SK-N-SH treated with all-trans-retinoic acid at 6 μM for 48 hours (cell line): ENCODE results near the gene TTC23L.

ENCODE experiments used
- ATAC-seq: fragments of 200-7000 bp; cut with Tn5 transposase; 3 replicates; pipeline ENCODE4 v1.9.1; 2020; ENCODE audit warnings: mild to moderate bottlenecking, moderate library complexity
- ARNTL ChIP-seq: fragments of 450-650 bp; formaldehyde crosslinking; IDR thresholded peaks from 2 replicates; pipeline ENCODE4 v1.5.0; 2020; ENCODE audit warnings: low read depth, mild to moderate bottlenecking, moderate library complexity, borderline replicate concordance
- BACH2 ChIP-seq: fragments of 250-450 bp; sonication (Bioruptor Pico); IDR thresholded peaks from 2 replicates; pipeline ENCODE4 v1.9.0; 2021; ENCODE audit warnings: mild to moderate bottlenecking, borderline replicate concordance
- CSDC2 ChIP-seq: fragments of 250-450 bp; sonication (Bioruptor Pico); IDR thresholded peaks from 2 replicates; pipeline ENCODE4 v1.5.0; 2020; ENCODE audit warnings: mild to moderate bottlenecking, moderate library complexity
- ESRRG ChIP-seq: fragments of 250-450 bp; sonication (Bioruptor Pico); IDR thresholded peaks from 2 replicates; pipeline ENCODE4 v1.6.1; 2021; ENCODE audit warnings: mild to moderate bottlenecking
- GLIS3 ChIP-seq: fragments of 250-450 bp; sonication (Bioruptor Pico); IDR thresholded peaks from 2 replicates; pipeline ENCODE4 v1.5.0; 2020; ENCODE audit warnings: mild to moderate bottlenecking, moderate library complexity
- ISL1 ChIP-seq: fragments of 250-450 bp; sonication (Bioruptor Pico); IDR thresholded peaks from 2 replicates; pipeline ENCODE4 v2.1.2; 2022; ENCODE audit warnings: mild to moderate bottlenecking, moderate library complexity
- OSR1 ChIP-seq: fragments of 250-450 bp; sonication (Bioruptor Pico); IDR thresholded peaks from 2 replicates; pipeline ENCODE4 v1.8.0; 2022; ENCODE audit warnings: moderate library complexity, mild to moderate bottlenecking, inconsistent platforms
- PPARA ChIP-seq: fragments of 250-450 bp; sonication (Bioruptor Pico); IDR thresholded peaks from 2 replicates; pipeline ENCODE4 v1.5.0; 2020; ENCODE audit warnings: mild to moderate bottlenecking, borderline replicate concordance
- RARB ChIP-seq: fragments of 250-450 bp; sonication (Bioruptor Pico); IDR thresholded peaks from 2 replicates; pipeline ENCODE4 v1.8.0; 2021; ENCODE audit warnings: mild to moderate bottlenecking, moderate library complexity
- SNAI2 ChIP-seq: fragments of 250-450 bp; sonication (Bioruptor Pico); IDR thresholded peaks from 2 replicates; pipeline ENCODE4 v1.5.0; 2020; ENCODE audit warnings: mild to moderate bottlenecking, moderate library complexity
- TCF4 ChIP-seq: fragments of 250-450 bp; sonication (Bioruptor Pico); IDR thresholded peaks from 2 replicates; pipeline ENCODE4 v1.8.0; 2021; ENCODE audit warnings: mild to moderate bottlenecking, moderate library complexity, borderline replicate concordance
- TOX ChIP-seq: fragments of 250-450 bp; sonication (Bioruptor Pico); IDR thresholded peaks from 2 replicates; pipeline ENCODE4 v1.8.0; 2021; ENCODE audit warnings: mild to moderate bottlenecking, moderate library complexity, borderline replicate concordance
- ZC3H10 ChIP-seq: fragments of 250-450 bp; sonication (Bioruptor Pico); IDR thresholded peaks from 2 replicates; pipeline ENCODE4 v1.5.1; 2021; ENCODE audit warnings: mild to moderate bottlenecking, moderate library complexity
- ZFP3 ChIP-seq: fragments of 250-450 bp; sonication (Bioruptor Pico); IDR thresholded peaks from 2 replicates; pipeline ENCODE4 v1.5.0; 2020; ENCODE audit warnings: mild to moderate bottlenecking, moderate library complexity
- ZFP30 ChIP-seq: fragments of 450-650 bp; formaldehyde crosslinking; IDR thresholded peaks from 2 replicates; pipeline ENCODE4 v1.5.0; 2022; ENCODE audit warnings: mild to moderate bottlenecking, moderate library complexity
- TF ChIP-seq, protein P1 (sequence below): fragments of 250-450 bp; sonication (Bioruptor Pico); IDR thresholded peaks from 2 replicates; pipeline ENCODE4 v1.5.1; 2021; ENCODE audit warnings: mild to moderate bottlenecking, moderate library complexity
- TF ChIP-seq, protein P2 (sequence below): fragments of 250-450 bp; sonication (Bioruptor Pico); IDR thresholded peaks from 2 replicates; pipeline ENCODE4 v1.5.0; 2020; ENCODE audit warnings: mild to moderate bottlenecking, moderate library complexity
- TF ChIP-seq, protein P3 (sequence below): fragments of 250-450 bp; sonication (Bioruptor Pico); IDR thresholded peaks from 2 replicates; pipeline ENCODE4 v1.5.1; 2020; ENCODE audit warnings: low read depth, mild to moderate bottlenecking, moderate library complexity
- TF ChIP-seq, protein P4 (sequence below): fragments of 250-450 bp; sonication (Bioruptor Pico); IDR thresholded peaks from 2 replicates; pipeline ENCODE4 v1.8.0; 2021; ENCODE audit warnings: low read depth, mild to moderate bottlenecking, moderate library complexity, borderline replicate concordance
- TF ChIP-seq, protein P5 (sequence below): fragments of 250-450 bp; sonication (Bioruptor Pico); IDR thresholded peaks from 2 replicates; pipeline ENCODE4 v1.8.0; 2020; ENCODE audit warnings: mild to moderate bottlenecking, moderate library complexity, borderline replicate concordance

TTC23L gene

DNA sequence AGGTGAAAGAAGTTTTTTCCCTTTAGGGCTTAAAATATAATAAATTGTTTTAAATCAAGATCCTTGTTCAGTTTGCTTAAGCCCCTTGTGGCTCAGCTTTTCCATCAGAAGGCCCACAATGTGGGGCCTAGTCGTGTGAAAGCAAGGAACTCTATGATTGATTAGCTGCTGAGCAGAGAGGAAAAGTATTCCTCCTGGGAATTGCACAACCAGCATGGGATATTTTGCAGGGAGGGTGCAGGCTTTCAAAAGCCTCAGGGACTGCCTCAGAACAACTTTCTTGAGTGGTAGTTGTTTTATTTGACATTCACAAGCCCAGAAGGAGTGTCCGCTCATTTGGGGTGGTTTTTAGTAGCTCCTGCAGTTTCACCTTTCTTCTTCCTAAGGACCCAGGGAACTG, 19.8 kb downstream of the TTC23L start:
- no peak for TF ChIP-seq CSDC2

DNA sequence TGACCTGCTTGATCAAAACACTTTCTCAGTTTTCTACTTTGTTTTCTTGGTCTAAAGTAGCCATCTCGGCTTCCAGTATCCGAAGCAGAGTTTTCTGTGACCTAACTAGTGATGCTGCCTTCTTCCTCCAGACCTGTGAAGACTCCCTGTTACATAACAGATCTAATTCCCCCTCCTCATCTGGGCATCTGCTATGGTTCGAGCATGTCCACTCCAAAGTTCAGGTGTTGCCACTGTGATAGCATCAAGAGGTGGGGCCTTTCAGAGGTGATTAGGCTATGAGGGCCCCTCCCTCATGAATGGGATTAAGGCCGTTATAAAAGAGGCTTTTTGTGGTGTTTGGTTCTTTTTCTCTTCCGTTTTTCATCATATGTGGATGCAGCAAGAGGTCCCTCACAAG, 20.3 kb downstream of the TTC23L start:
- TF ChIP-seq, protein P1, sequence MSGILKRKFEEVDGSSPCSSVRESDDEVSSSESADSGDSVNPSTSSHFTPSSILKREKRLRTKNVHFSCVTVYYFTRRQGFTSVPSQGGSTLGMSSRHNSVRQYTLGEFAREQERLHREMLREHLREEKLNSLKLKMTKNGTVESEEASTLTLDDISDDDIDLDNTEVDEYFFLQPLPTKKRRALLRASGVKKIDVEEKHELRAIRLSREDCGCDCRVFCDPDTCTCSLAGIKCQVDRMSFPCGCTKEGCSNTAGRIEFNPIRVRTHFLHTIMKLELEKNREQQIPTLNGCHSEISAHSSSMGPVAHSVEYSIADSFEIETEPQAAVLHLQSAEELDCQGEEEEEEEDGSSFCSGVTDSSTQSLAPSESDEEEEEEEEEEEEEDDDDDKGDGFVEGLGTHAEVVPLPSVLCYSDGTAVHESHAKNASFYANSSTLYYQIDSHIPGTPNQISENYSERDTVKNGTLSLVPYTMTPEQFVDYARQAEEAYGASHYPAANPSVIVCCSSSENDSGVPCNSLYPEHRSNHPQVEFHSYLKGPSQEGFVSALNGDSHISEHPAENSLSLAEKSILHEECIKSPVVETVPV (CRISPR knock-in tag): no peak
- TF ChIP-seq CSDC2: no peak
- no peak for TF ChIP-seq ZC3H10 (CRISPR knock-in tag)
- no peak for TF ChIP-seq OSR1 (CRISPR knock-in tag)
- TF ChIP-seq ISL1 (CRISPR knock-in tag): no peak
- TF ChIP-seq TOX (CRISPR knock-in tag): no peak
- TF ChIP-seq, protein P2, sequence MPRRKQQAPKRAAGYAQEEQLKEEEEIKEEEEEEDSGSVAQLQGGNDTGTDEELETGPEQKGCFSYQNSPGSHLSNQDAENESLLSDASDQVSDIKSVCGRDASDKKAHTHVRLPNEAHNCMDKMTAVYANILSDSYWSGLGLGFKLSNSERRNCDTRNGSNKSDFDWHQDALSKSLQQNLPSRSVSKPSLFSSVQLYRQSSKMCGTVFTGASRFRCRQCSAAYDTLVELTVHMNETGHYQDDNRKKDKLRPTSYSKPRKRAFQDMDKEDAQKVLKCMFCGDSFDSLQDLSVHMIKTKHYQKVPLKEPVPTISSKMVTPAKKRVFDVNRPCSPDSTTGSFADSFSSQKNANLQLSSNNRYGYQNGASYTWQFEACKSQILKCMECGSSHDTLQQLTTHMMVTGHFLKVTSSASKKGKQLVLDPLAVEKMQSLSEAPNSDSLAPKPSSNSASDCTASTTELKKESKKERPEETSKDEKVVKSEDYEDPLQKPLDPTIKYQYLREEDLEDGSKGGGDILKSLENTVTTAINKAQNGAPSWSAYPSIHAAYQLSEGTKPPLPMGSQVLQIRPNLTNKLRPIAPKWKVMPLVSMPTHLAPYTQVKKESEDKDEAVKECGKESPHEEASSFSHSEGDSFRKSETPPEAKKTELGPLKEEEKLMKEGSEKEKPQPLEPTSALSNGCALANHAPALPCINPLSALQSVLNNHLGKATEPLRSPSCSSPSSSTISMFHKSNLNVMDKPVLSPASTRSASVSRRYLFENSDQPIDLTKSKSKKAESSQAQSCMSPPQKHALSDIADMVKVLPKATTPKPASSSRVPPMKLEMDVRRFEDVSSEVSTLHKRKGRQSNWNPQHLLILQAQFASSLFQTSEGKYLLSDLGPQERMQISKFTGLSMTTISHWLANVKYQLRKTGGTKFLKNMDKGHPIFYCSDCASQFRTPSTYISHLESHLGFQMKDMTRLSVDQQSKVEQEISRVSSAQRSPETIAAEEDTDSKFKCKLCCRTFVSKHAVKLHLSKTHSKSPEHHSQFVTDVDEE: no peak
- no peak for TF ChIP-seq TCF4 (CRISPR knock-in tag)
- no peak for TF ChIP-seq ZFP30 (CRISPR knock-in tag)
- no peak for TF ChIP-seq ZFP3 (CRISPR knock-in tag)
- TF ChIP-seq, protein P3, sequence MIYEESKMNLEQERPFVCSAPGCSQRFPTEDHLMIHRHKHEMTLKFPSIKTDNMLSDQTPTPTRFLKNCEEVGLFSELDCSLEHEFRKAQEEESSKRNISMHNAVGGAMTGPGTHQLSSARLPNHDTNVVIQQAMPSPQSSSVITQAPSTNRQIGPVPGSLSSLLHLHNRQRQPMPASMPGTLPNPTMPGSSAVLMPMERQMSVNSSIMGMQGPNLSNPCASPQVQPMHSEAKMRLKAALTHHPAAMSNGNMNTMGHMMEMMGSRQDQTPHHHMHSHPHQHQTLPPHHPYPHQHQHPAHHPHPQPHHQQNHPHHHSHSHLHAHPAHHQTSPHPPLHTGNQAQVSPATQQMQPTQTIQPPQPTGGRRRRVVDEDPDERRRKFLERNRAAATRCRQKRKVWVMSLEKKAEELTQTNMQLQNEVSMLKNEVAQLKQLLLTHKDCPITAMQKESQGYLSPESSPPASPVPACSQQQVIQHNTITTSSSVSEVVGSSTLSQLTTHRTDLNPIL (CRISPR knock-in tag): no peak
- TF ChIP-seq ARNTL (CRISPR knock-in tag): no peak
- no peak for TF ChIP-seq BACH2 (CRISPR knock-in tag)
- no peak for ATAC-seq

More for the DNA sequence above, 19.8 kb downstream of the TTC23L start:
- no peak for ATAC-seq

DNA sequence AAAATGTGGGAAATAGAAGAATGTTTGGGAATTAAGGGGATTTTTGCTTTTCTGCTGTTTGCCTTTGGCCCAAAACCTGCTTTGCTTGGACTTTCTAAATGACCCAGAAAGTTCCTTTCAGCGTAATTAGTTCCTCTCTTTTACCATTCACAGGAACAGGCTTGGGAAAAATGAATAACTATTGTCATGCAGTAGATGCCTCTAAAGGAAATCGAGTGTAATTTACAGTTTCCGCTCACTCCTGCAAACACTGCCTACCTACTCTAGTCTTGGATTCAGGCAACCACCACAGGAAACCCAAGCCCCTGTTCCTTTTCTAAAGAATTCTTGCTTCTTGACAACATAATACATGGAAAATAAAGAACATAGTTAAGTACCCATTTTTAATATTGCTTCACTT, 25.0 kb downstream of the TTC23L start:
- TF ChIP-seq PPARA (CRISPR knock-in tag) (no peak), SNAI2 (CRISPR knock-in tag) (no peak), GLIS3 (no peak), RARB (CRISPR knock-in tag) (no peak), OSR1 (CRISPR knock-in tag) (no peak), ESRRG (CRISPR knock-in tag) (no peak), CSDC2 (no peak), TOX (CRISPR knock-in tag) (no peak)
- TF ChIP-seq, protein P4, sequence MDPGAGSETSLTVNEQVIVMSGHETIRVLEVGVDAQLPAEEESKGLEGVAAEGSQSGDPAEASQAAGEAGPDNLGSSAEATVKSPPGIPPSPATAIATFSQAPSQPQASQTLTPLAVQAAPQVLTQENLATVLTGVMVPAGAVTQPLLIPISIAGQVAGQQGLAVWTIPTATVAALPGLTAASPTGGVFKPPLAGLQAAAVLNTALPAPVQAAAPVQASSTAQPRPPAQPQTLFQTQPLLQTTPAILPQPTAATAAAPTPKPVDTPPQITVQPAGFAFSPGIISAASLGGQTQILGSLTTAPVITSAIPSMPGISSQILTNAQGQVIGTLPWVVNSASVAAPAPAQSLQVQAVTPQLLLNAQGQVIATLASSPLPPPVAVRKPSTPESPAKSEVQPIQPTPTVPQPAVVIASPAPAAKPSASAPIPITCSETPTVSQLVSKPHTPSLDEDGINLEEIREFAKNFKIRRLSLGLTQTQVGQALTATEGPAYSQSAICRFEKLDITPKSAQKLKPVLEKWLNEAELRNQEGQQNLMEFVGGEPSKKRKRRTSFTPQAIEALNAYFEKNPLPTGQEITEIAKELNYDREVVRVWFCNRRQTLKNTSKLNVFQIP: no peak
- TF ChIP-seq, protein P2: no peak
- TF ChIP-seq, protein P1 (CRISPR knock-in tag): no peak
- TF ChIP-seq, protein P5, sequence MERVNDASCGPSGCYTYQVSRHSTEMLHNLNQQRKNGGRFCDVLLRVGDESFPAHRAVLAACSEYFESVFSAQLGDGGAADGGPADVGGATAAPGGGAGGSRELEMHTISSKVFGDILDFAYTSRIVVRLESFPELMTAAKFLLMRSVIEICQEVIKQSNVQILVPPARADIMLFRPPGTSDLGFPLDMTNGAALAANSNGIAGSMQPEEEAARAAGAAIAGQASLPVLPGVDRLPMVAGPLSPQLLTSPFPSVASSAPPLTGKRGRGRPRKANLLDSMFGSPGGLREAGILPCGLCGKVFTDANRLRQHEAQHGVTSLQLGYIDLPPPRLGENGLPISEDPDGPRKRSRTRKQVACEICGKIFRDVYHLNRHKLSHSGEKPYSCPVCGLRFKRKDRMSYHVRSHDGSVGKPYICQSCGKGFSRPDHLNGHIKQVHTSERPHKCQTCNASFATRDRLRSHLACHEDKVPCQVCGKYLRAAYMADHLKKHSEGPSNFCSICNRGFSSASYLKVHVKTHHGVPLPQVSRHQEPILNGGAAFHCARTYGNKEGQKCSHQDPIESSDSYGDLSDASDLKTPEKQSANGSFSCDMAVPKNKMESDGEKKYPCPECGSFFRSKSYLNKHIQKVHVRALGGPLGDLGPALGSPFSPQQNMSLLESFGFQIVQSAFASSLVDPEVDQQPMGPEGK (CRISPR knock-in tag): no peak
- ATAC-seq: no peak
